Fibroblast of lung (primary cell): ENCODE measurements around the gene PDLIM4.

ENCODE experiments used
- EZH2 ChIP-seq: IDR thresholded peaks from 2 replicates; pipeline ENCODE4 v1.5.1; 2012; ENCODE audit warnings: low read length, control low read depth, mild to moderate bottlenecking; ENCODE audit errors: missing control alignments
- TF ChIP-seq, protein P1 (sequence below), 2 donors: IDR thresholded peaks in 1 of 2; conservative IDR thresholded peaks in 1 of 2; 1 replicate in 1 of 2; 2 replicates in 1 of 2; pipeline ENCODE4 v1.5.1; 2011 to 2012; ENCODE audit warnings: low read length in 2 of 2, control low read depth in 1 of 2, inconsistent platforms in 1 of 2, low read depth in 1 of 2, mild to moderate bottlenecking in 1 of 2

DNA sequence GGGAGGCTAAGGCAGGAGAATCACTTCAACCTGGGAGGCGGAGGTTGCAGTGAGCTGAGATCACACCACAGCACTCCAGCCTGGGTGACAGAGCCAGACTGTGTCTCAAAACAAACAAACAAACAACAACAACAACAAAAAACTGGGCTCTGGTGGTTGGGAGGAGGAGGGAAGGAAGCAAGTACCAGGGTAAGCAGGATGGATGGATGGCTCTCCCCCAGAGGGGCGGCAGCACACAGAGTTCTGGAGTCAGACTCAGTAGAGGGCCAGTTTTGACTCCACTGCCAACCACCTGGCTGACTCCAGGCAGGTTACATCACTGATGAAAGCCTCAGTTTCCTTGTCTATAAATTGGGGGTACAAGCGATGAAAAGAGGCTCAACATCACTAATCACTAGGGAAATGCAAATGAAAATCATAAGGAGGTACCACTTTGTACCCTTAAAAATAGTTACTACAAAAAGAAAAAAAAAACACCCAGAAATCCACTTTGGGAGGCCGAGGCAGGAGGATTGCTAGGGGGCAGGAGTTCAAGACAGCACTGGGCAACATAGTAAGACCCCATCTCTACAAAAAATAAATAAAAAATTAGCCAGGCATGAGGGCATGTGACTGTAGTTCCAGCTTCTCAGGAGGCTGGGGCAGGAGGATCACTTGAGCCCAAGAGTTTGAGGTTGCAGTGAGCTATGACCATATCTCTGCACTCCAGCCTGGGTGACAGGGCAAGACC lies 39.9 kb downstream of the PDLIM4 start:
- TF ChIP-seq, protein P1, sequence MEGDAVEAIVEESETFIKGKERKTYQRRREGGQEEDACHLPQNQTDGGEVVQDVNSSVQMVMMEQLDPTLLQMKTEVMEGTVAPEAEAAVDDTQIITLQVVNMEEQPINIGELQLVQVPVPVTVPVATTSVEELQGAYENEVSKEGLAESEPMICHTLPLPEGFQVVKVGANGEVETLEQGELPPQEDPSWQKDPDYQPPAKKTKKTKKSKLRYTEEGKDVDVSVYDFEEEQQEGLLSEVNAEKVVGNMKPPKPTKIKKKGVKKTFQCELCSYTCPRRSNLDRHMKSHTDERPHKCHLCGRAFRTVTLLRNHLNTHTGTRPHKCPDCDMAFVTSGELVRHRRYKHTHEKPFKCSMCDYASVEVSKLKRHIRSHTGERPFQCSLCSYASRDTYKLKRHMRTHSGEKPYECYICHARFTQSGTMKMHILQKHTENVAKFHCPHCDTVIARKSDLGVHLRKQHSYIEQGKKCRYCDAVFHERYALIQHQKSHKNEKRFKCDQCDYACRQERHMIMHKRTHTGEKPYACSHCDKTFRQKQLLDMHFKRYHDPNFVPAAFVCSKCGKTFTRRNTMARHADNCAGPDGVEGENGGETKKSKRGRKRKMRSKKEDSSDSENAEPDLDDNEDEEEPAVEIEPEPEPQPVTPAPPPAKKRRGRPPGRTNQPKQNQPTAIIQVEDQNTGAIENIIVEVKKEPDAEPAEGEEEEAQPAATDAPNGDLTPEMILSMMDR (conservative IDR thresholded peaks at IDR 0.05 in 1 of 2, IDR thresholded peaks at IDR 0.05 in 1 of 2; ENCODE audit: low read depth in 1 of 2, low read length in 2 of 2): no peak
- TF ChIP-seq EZH2: no peak
